ENCODE results near the gene PLK1.
"Not testable (repeated sequence)": the region's sequence is repeated elsewhere in the genome, so short reads cannot be mapped to it uniquely, and the experiment has no call there.

PLK1 gene

GRCh38 chr16:23711785-23712184, 33.1 kb downstream of the PLK1 start:
- DNase-seq = no peak

- DNase-seq = no peak
Observed at GRCh38 chr16:23712976-23713375, 34.3 kb downstream of the PLK1 start, which contains the start of gene ERN2. ERN2 (minus strand) TSS chr16:23713222; CDS start chr16:23713187, 35 bp downstream.

DNA sequence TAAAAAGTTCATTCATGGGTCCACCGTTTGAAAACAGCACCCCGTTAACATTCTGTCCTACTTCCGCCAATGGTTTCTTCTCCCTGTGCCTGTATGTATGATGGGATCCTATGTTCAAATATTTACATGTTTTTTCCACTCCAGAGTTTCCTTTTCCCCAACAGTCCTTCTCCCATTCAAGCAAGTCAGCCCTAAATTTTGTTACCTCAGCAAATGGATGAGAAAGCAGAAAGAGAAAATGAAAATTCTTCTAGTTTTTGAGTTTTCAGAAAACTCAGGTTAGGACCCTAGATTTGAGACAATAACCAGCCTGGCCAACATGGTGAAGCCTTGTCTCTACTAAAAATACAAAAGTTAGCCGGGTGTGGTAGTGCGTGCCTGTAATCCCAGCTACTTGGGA, 37.8 kb downstream of the PLK1 start:
- no peak for DNase-seq

- DNase-seq = not testable (repeated sequence)
Observed at GRCh38 chr16:23722613-23723240, 44.0 kb downstream of the PLK1 start.

DNA sequence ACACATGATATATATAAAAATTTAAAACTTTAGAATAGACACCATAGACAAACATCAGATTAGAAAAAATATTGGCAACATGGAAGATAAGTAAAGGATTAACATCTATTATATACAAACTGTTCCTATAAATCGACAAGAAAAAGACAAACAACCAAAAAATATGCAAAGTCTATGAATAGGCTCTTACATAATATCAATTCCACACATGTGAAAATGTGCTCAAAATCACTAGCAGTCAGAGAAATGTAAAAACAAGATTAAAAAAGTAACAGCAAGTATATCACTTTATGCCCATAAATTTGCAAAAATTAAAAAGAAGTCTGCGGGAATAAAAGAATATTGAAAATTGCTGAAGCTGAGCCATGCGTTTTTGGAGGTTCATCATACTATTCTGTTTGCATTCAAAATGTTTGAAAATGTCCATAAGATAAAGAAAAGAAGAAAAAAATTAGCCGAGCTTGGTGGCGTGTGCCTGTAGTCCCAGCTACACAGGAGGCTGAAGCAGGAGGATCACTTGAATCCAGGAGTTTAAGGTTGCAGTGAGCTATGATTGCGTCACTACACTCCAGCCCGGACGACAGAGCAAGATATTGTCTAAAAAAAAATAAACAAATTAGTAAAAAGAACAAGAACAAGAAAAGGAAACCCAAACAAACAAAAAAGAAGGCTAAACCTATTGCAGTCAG, 45.6 kb downstream of the PLK1 start:
- no peak for DNase-seq

- no peak for DNase-seq
Observed at GRCh38 chr16:23724785-23725131, 46.1 kb downstream of the PLK1 start.

- DNase-seq = no peak
Observed at GRCh38 chr16:23726710-23727109, 48.0 kb downstream of the PLK1 start.

DNA sequence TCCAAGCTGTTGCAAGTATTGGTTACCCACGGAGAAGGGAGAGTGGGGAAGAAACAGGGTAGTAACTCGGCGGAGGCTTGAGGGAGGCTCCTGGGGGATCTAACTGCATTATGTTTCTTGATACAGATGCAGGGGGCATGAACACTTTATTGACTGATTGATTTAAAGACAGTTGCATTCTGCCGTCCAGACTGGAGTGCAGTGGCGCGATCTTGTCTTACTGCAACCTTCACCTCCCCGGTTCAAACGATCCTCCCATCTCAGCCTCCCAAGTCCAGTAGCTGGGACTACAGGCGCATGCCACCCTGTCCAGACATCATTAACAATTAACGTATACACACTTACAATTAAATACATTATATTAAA, 49.4 kb downstream of the PLK1 start:
- no peak for DNase-seq

GRCh38 chr16:23729503-23730424, 51.1 kb downstream of the PLK1 start:
- DNase-seq = no peak

GRCh38 chr16:23734176-23734893, 55.6 kb downstream of the PLK1 start:
- DNase-seq = no peak

- not testable (repeated sequence) for DNase-seq
Observed at GRCh38 chr16:23737423-23738028, 58.8 kb downstream of the PLK1 start.

DNA sequence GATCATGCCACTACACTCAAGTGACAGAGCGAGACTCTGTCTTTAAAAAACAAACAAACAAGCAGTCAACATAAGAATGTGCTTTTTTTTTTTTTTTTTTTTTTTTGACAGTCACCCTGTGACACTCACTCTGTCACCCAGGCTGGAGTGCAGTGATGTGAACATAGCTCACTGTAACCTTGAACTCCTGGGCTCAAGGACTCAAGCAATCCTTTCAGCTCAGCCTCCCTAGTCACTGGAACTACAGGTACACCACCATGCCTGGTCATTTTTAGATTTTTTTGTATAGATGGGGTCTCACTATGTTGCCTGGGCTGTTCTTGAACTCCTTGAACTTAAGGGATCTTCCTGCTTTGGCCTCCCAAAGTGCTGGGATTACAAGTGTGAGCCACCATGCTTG, 60.8 kb downstream of the PLK1 start:
- no peak for DNase-seq

All from NCI-H1436 treated with DMSO at 0.1 percent for 48 hours (cell line).